Parathyroid adenoma (tissue), 2 donors: ENCODE results near the gene PRKCH.
A peak's percentile ranks its signal among the peaks of the same experiment; 100 is the strongest.

Source experiments
- H2AFZ ChIP-seq: fragments of 300-600 bp; sonication (generic); one replicate; pipeline ENCODE4 v1.7.0; 2017; ENCODE audit warnings: antibody characterized with exemption, mild to moderate bottlenecking
- H3K27ac ChIP-seq: fragments of 300-600 bp; sonication (generic); one replicate; pipeline ENCODE4 v1.7.0; 2017
- H3K27me3 ChIP-seq: fragments of 300-600 bp; sonication (generic); one replicate; pipeline ENCODE4 v1.7.0; 2017; ENCODE audit warnings: low read length; ENCODE audit not compliant: control insufficient read depth, insufficient read depth
- H3K36me3 ChIP-seq: fragments of 300-600 bp; sonication (generic); one replicate; pipeline ENCODE4 v1.7.0; 2017; ENCODE audit warnings: low read length; ENCODE audit not compliant: control insufficient read depth, insufficient read depth
- H3K4me1 ChIP-seq: fragments of 300-600 bp; sonication (generic); one replicate; pipeline ENCODE4 v1.7.0; 2017; ENCODE audit warnings: control low read depth
- H3K4me2 ChIP-seq: fragments of 300-600 bp; sonication (generic); one replicate; pipeline ENCODE4 v1.7.0; 2017; ENCODE audit warnings: low read length
- H3K4me3 ChIP-seq: fragments of 300-600 bp; sonication (generic); one replicate; pipeline ENCODE4 v1.7.0; 2017; ENCODE audit warnings: low read depth, low read length
- H3K79me2 ChIP-seq: fragments of 300-600 bp; sonication (generic); one replicate; pipeline ENCODE4 v1.7.0; 2017; ENCODE audit warnings: control low read depth
- H3K9ac ChIP-seq: fragments of 300-600 bp; sonication (generic); one replicate; pipeline ENCODE4 v1.7.0; 2017; ENCODE audit warnings: mild to moderate bottlenecking
- H3K9me3 ChIP-seq: fragments of 300-600 bp; sonication (generic); one replicate; pipeline ENCODE4 v1.7.0; 2017; ENCODE audit warnings: low read length; ENCODE audit not compliant: control insufficient read depth
- CTCF ChIP-seq: fragments of 300-600 bp; sonication (generic); IDR thresholded peaks from one replicate; pipeline ENCODE4 v1.7.0; 2017; ENCODE audit warnings: antibody characterized with exemption, mild to moderate bottlenecking
- donor health status: primary hyperparathyroidism.

Gene PRKCH

GRCh38 chr14:61511558-61511948 is 190.2 kb downstream of the PRKCH start:
- Histone ChIP-seq H3K9ac (no peak overlapping the region), H3K27me3 (no peaks in the 10 kb centered on the region), H3K27ac (peak overlapping the region; percentile 83), H3K79me2 (no peaks in the 10 kb centered on the region), H2AFZ (peak overlapping the region; percentile 55), H3K9me3 (no peaks in the 10 kb centered on the region), H3K4me1 (peaks cover 38% of the 10 kb centered on the region), H3K4me3 (peak overlapping the region; percentile 11), H3K4me2 (peak overlapping the region; percentile 14), H3K36me3 (no peaks in the 10 kb centered on the region)
- no peak for TF ChIP-seq CTCF

GRCh38 chr14:61512026-61512834 is 190.9 kb downstream of the PRKCH start:
- no peak for TF ChIP-seq CTCF
- Histone ChIP-seq H3K4me1 (peaks cover 38% of the 10 kb centered on the region), H3K27me3 (no peaks in the 10 kb centered on the region), H2AFZ (peak overlapping the region; percentile 55), H3K27ac (peak overlapping the region; percentile 83), H3K9ac (no peak overlapping the region), H3K4me2 (peak overlapping the region; percentile 14), H3K4me3 (peak overlapping the region; percentile 11), H3K9me3 (no peaks in the 10 kb centered on the region), H3K79me2 (no peaks in the 10 kb centered on the region), H3K36me3 (no peaks in the 10 kb centered on the region)

GRCh38 chr14:61513986-61514830 is 192.8 kb downstream of the PRKCH start:
- Histone ChIP-seq H2AFZ (peak overlapping the region; percentile 13), H3K4me3 (no peak overlapping the region), H3K9me3 (no peaks in the 10 kb centered on the region), H3K4me1 (peaks cover 46% of the 10 kb centered on the region), H3K4me2 (peak overlapping the region; percentile 33), H3K79me2 (no peaks in the 10 kb centered on the region), H3K27ac (peak overlapping the region; percentile 43), H3K9ac (no peak overlapping the region), H3K27me3 (no peaks in the 10 kb centered on the region), H3K36me3 (no peaks in the 10 kb centered on the region)
- TF ChIP-seq CTCF: no peak

GRCh38 chr14:61514927-61515326 is 193.5 kb downstream of the PRKCH start:
- H3K9ac ChIP-seq: no peak overlapping the region
- peak overlapping the region; percentile 43 for H3K27ac ChIP-seq
- H3K4me2 ChIP-seq: no peak overlapping the region
- no peak overlapping the region for H2AFZ ChIP-seq
- no peaks in the 10 kb centered on the region for H3K36me3 ChIP-seq
- peaks cover 46% of the 10 kb centered on the region for H3K4me1 ChIP-seq
- no peaks in the 10 kb centered on the region for H3K27me3 ChIP-seq
- TF ChIP-seq CTCF: no peak
- H3K79me2 ChIP-seq: no peaks in the 10 kb centered on the region
- no peaks in the 10 kb centered on the region for H3K9me3 ChIP-seq
- H3K4me3 ChIP-seq: no peak overlapping the region
